Neural cell (in vitro differentiated cells): Measurements from ENCODE around the gene NFE2. TPM values are rescaled to one million over a fixed set of nuclear protein-coding genes. Genes with fewer than 3 reads are reported as not detected.

Experiments used
- H2AFZ ChIP-seq: fragments of 200-600, 300-800 bp; sonication (generic), shearing (Covaris generic); 2 replicates; pipeline ENCODE4 v1.6.0; 2014; ENCODE audit warnings: low read depth, mild to moderate bottlenecking, antibody characterized with exemption, low read length, moderate library complexity
- H3F3A ChIP-seq: fragments of 200-600 bp; shearing (Covaris generic); 2 replicates; pipeline ENCODE4 v1.6.1; 2016; ENCODE audit warnings: mild to moderate bottlenecking, moderate library complexity, mixed read lengths, antibody characterized with exemption, low read length; ENCODE audit not compliant: insufficient read depth, poor library complexity, severe bottlenecking
- H3K27ac ChIP-seq: fragments of 200-600, 300-800 bp; sonication (generic), shearing (Covaris generic); 2 replicates; pipeline ENCODE4 v1.5.1; 2014; ENCODE audit warnings: mild to moderate bottlenecking, low read length, moderate library complexity
- H3K27me3 ChIP-seq: fragments of 300-800, 200-600 bp; sonication (generic), shearing (Covaris generic); 2 replicates; pipeline ENCODE4 v1.6.0; 2014; ENCODE audit warnings: mild to moderate bottlenecking, low read depth, low read length, moderate library complexity; ENCODE audit not compliant: insufficient read depth
- H3K36me3 ChIP-seq: fragments of 300-800, 200-600 bp; sonication (generic), shearing (Covaris generic); 2 replicates; pipeline ENCODE4 v1.5.1; 2014; ENCODE audit warnings: mild to moderate bottlenecking, antibody characterized with exemption, low read length, moderate library complexity; ENCODE audit not compliant: insufficient read depth
- H3K4me2 ChIP-seq: fragments of 300-800, 200-600 bp; sonication (generic), shearing (Covaris generic); 2 replicates; pipeline ENCODE4 v1.6.0; 2014; ENCODE audit warnings: mild to moderate bottlenecking, low read length
- H3K4me3 ChIP-seq: fragments of 300-800, 200-600 bp; sonication (generic), shearing (Covaris generic); 2 replicates; pipeline ENCODE4 v1.5.1; 2014; ENCODE audit warnings: mild to moderate bottlenecking, low read length, moderate library complexity
- H3K79me2 ChIP-seq: fragments of 200-600 bp; shearing (Covaris generic); replicated peaks from 2 replicates; pipeline ENCODE4 v1.6.0; 2014; ENCODE audit warnings: mild to moderate bottlenecking, low read length, moderate library complexity; ENCODE audit not compliant: insufficient read depth
- H3K9ac ChIP-seq: fragments of 300-800, 200-600 bp; sonication (generic), shearing (Covaris generic); 2 replicates; pipeline ENCODE4 v1.6.1; 2016; ENCODE audit warnings: mild to moderate bottlenecking, low read length, mixed read lengths
- H3K9me2 ChIP-seq: fragments of 200-600 bp; shearing (Covaris generic); 2 replicates; pipeline ENCODE4 v1.6.1; 2016; ENCODE audit warnings: mild to moderate bottlenecking, low read length, mixed read lengths; ENCODE audit not compliant: insufficient read depth
- H3K9me3 ChIP-seq: fragments of 200-600, 300-800 bp; sonication (generic), shearing (Covaris generic); 2 replicates; pipeline ENCODE4 v1.6.1; 2016; ENCODE audit warnings: mild to moderate bottlenecking, mixed run types, low read length, moderate library complexity, mixed read lengths
- H4K20me1 ChIP-seq: fragments of 200-600 bp; shearing (Covaris generic); 2 replicates; pipeline ENCODE4 v1.6.1; 2016; ENCODE audit warnings: mild to moderate bottlenecking, mixed run types; ENCODE audit not compliant: insufficient read depth
- EP300 ChIP-seq: fragments of 450-650 bp; conservative IDR thresholded peaks from 2 replicates; pipeline ENCODE4 v1.6.1; 2014; ENCODE audit warnings: antibody characterized with exemption, mild to moderate bottlenecking, moderate library complexity; ENCODE audit not compliant: poor library complexity, severe bottlenecking
- EZH2 ChIP-seq: fragments of 200-600, 300-800 bp; shearing (Covaris generic), sonication (generic); IDR thresholded peaks from 2 replicates; pipeline ENCODE4 v1.6.1; 2014; ENCODE audit warnings: antibody characterized with exemption, low read length, borderline replicate concordance, mild to moderate bottlenecking; ENCODE audit not compliant: insufficient read depth, poor library complexity, severe bottlenecking
- MXI1 ChIP-seq: fragments of 450-650 bp; conservative IDR thresholded peaks from 2 replicates; pipeline ENCODE4 v1.6.1; 2014; ENCODE audit warnings: antibody characterized with exemption, mild to moderate bottlenecking; ENCODE audit not compliant: poor library complexity, severe bottlenecking
- POLR2AphosphoS5 ChIP-seq: IDR thresholded peaks from 2 replicates; pipeline ENCODE4 v1.6.1; 2012
- RAD21 ChIP-seq: fragments of 450-650 bp; conservative IDR thresholded peaks from 2 replicates; pipeline ENCODE4 v1.6.1; 2014; ENCODE audit warnings: antibody characterized with exemption, mild to moderate bottlenecking, moderate library complexity
- SMC3 ChIP-seq: fragments of 450-650 bp; conservative IDR thresholded peaks from 2 replicates; pipeline ENCODE4 v1.6.1; 2014; ENCODE audit warnings: antibody characterized with exemption, mild to moderate bottlenecking, moderate library complexity; ENCODE audit not compliant: poor library complexity
- TAF1 ChIP-seq: IDR thresholded peaks from 2 replicates; pipeline ENCODE4 v1.6.1; 2012; ENCODE audit warnings: low read depth
- polyA plus RNA-seq: library from polyadenylated mRNA; depleted of rRNA; stranded (reverse); fragments of >200 nt; gene quantifications from 2 replicates; pipeline ENCODE4 v1.2.3, GENCODE V29; 2014
- TF ChIP-seq, protein P1 (sequence below): fragments of 450-650 bp; IDR thresholded peaks from 2 replicates; pipeline ENCODE4 v1.5.1; 2014; ENCODE audit warnings: antibody characterized with exemption, mild to moderate bottlenecking, moderate library complexity; ENCODE audit not compliant: poor library complexity, severe bottlenecking
- TF ChIP-seq, protein P2 (sequence below): IDR thresholded peaks from 2 replicates; pipeline ENCODE4 v1.6.1; 2012; ENCODE audit warnings: borderline replicate concordance

Gene NFE2
- polyA plus RNA-seq, 1 donor from 2014 or later: not detected

DNA sequence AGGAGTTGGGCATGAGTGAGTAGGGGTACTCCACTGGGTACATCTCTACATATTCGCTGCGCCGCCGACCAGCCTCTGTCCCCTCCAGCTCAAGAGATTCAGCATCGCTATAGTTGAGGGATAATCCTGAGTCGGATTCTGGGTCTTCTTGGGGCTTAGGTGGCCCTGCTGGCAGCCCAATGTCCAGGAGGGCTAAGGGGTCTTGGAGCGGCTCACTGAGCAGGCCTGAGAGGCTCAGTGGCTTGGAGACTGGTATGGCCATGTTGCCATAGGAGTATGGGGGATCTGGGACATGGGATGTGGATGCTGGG, 7.9 kb downstream of the NFE2 start:
- Histone ChIP-seq H3K27me3 (no peaks in the 10 kb centered on the region), H3K79me2 (no peaks in the 10 kb centered on the region), H3K27ac (no peak overlapping the region), H3F3A (no peaks in the 10 kb centered on the region), H4K20me1 (no peaks in the 10 kb centered on the region), H3K36me3 (no peaks in the 10 kb centered on the region), H3K9me3 (no peaks in the 10 kb centered on the region), H3K9me2 (no peaks in the 10 kb centered on the region), H2AFZ (no peak overlapping the region), H3K4me3 (no peak overlapping the region), H3K9ac (no peak overlapping the region), H3K4me2 (no peak overlapping the region)
- TF ChIP-seq, protein P1, sequence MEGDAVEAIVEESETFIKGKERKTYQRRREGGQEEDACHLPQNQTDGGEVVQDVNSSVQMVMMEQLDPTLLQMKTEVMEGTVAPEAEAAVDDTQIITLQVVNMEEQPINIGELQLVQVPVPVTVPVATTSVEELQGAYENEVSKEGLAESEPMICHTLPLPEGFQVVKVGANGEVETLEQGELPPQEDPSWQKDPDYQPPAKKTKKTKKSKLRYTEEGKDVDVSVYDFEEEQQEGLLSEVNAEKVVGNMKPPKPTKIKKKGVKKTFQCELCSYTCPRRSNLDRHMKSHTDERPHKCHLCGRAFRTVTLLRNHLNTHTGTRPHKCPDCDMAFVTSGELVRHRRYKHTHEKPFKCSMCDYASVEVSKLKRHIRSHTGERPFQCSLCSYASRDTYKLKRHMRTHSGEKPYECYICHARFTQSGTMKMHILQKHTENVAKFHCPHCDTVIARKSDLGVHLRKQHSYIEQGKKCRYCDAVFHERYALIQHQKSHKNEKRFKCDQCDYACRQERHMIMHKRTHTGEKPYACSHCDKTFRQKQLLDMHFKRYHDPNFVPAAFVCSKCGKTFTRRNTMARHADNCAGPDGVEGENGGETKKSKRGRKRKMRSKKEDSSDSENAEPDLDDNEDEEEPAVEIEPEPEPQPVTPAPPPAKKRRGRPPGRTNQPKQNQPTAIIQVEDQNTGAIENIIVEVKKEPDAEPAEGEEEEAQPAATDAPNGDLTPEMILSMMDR: no peak
- TF ChIP-seq RAD21 (no peak), MXI1 (no peak), EP300 (no peak), SMC3 (no peak), EZH2 (no peak), POLR2AphosphoS5 (no peak), TAF1 (no peak)
- TF ChIP-seq, protein P2, sequence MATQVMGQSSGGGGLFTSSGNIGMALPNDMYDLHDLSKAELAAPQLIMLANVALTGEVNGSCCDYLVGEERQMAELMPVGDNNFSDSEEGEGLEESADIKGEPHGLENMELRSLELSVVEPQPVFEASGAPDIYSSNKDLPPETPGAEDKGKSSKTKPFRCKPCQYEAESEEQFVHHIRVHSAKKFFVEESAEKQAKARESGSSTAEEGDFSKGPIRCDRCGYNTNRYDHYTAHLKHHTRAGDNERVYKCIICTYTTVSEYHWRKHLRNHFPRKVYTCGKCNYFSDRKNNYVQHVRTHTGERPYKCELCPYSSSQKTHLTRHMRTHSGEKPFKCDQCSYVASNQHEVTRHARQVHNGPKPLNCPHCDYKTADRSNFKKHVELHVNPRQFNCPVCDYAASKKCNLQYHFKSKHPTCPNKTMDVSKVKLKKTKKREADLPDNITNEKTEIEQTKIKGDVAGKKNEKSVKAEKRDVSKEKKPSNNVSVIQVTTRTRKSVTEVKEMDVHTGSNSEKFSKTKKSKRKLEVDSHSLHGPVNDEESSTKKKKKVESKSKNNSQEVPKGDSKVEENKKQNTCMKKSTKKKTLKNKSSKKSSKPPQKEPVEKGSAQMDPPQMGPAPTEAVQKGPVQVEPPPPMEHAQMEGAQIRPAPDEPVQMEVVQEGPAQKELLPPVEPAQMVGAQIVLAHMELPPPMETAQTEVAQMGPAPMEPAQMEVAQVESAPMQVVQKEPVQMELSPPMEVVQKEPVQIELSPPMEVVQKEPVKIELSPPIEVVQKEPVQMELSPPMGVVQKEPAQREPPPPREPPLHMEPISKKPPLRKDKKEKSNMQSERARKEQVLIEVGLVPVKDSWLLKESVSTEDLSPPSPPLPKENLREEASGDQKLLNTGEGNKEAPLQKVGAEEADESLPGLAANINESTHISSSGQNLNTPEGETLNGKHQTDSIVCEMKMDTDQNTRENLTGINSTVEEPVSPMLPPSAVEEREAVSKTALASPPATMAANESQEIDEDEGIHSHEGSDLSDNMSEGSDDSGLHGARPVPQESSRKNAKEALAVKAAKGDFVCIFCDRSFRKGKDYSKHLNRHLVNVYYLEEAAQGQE: no peak

DNA sequence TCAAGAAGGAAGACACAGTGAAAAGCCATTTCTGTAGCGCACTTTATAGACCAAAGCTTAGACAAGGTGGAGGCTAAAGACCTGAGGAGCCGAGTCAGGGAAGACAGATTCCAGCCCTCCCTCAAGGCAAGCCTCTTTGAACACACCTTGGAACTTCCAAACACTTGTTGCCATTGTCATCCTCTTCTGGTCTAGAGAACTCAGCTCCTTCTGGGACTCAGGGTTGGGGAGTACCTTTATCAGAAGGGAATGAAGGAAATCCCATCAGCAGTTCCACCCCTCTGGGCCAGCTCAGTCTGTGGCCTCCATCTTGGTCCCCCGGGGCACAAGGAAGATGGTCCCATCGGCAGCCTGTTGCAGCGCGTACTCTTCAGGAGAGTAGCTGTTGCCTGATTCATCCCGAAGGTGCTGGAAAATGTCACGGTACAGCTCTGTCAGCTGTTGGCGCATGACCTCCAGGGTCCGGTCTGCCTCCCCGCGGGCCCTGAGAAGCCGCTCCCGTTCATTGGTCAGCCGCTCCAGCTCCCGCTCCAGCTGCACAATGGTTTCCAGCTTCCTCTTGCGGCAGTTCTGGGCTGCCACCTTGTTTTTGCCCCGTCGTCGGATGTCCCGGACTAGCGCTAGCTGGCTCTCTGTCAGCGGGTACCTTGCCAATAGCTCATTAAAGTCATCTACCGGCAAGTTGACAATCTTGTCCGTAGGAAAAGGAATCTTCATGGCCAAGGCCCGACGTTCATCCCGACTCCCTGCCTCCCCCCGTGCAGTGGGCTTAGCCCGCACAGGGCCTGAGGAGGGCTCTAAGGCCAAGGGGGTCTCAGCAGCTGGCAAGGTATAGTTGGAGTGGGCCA, 8.5 kb downstream of the NFE2 start:
- no peaks in the 10 kb centered on the region for H3K79me2 ChIP-seq
- no peaks in the 10 kb centered on the region for H3K9me3 ChIP-seq
- H2AFZ ChIP-seq: no peak overlapping the region
- H3K4me3 ChIP-seq: no peak overlapping the region
- H3K9me2 ChIP-seq: no peaks in the 10 kb centered on the region
- no peak overlapping the region for H3K9ac ChIP-seq
- no peaks in the 10 kb centered on the region for H3K36me3 ChIP-seq
- TF ChIP-seq EP300 (no peak), RAD21 (no peak), SMC3 (no peak), POLR2AphosphoS5 (no peak), TAF1 (no peak), MXI1 (no peak), EZH2 (no peak)
- TF ChIP-seq, protein P2: no peak
- TF ChIP-seq, protein P1: no peak
- no peaks in the 10 kb centered on the region for H3K27me3 ChIP-seq
- no peak overlapping the region for H3K4me2 ChIP-seq
- no peaks in the 10 kb centered on the region for H4K20me1 ChIP-seq
- no peaks in the 10 kb centered on the region for H3F3A ChIP-seq
- H3K27ac ChIP-seq: no peak overlapping the region
